Gastrocnemius medialis (tissue), 4 donors: ENCODE data around the gene SPI1. TPM values are rescaled to one million over a fixed set of nuclear protein-coding genes. Genes with fewer than 3 reads are reported as not detected.

Source experiments
- ATAC-seq, 2 donors: fragments of 150-250 bp; one replicate each; pipeline ENCODE4 v1.9.1; 2016
- DNase-seq, 2 donors: peaks; one replicate each; pipeline ENCODE4 v3.0.0-alpha.2; 2019
- H3K27ac ChIP-seq, 4 donors: fragments of 200-600 bp; sonication (generic); 1 replicate in 1 of 4; 2 replicates in 3 of 4; pipeline ENCODE4 v1.5.1; 2016 to 2018; ENCODE audit warnings: mild to moderate bottlenecking in 2 of 4, moderate library complexity in 1 of 4
- H3K27me3 ChIP-seq, 3 donors: fragments of 200-600 bp; sonication (generic) in 2 of 3; 1 replicate in 1 of 3; 2 replicates in 2 of 3; pipeline versions ENCODE4 v1.5.1 to v1.6.0; 2016 to 2019; ENCODE audit warnings: mild to moderate bottlenecking in 1 of 3, moderate library complexity in 1 of 3
- H3K36me3 ChIP-seq, 2 donors: fragments of 200-600 bp; sonication (generic) in 1 of 2; one replicate each; pipeline ENCODE4 v1.5.1; 2017 to 2018
- H3K4me1 ChIP-seq, 2 donors: fragments of 200-600 bp; sonication (generic) in 1 of 2; one replicate each; pipeline ENCODE4 v1.5.1; 2016 to 2017; ENCODE audit warnings: mild to moderate bottlenecking in 2 of 2
- H3K4me3 ChIP-seq, 4 donors: fragments of 200-600 bp; sonication (generic) in 3 of 4; 1 replicate in 1 of 4; 2 replicates in 3 of 4; pipeline ENCODE4 v1.5.1; 2016 to 2019; ENCODE audit warnings: mild to moderate bottlenecking in 2 of 4
- H3K9me3 ChIP-seq, 3 donors: fragments of 200-600 bp; sonication (generic) in 2 of 3; 1 replicate in 1 of 3; 2 replicates in 2 of 3; pipeline ENCODE4 v1.5.1; 2016 to 2019
- POLR2A ChIP-seq, 2 donors: fragments of 450-650 bp; IDR thresholded peaks; one replicate each; pipeline ENCODE4 v1.6.1; 2017; ENCODE audit warnings: antibody characterized with exemption in 2 of 2, mild to moderate bottlenecking in 2 of 2, moderate library complexity in 2 of 2
- in situ Hi-C, 4 donors: fragments of 200-750 bp; cut with MboI; loops; one replicate each; pipeline versions ENCODE4 v1.15.0 to v1.8.0; 2017; ENCODE audit warnings: low sequenced_read_pairs in 4 of 4
- intact Hi-C: fragments of 100-400 bp; cut with DNase I; formaldehyde crosslinking; loops from one replicate; pipeline ENCODE4 v1.15.1; 2023; ENCODE audit warnings: low total_unique reads
- total RNA-seq, 4 donors: library from RNA; depleted of rRNA; stranded (reverse); fragments of >200 nt; gene quantifications; one replicate each; pipeline versions ENCODE4 v1.1.0 to v1.2.3, GENCODE V29; 2016
- TF ChIP-seq, protein P1 (sequence below), 5 experiments: fragments of 450-650 bp in 3 of 5; fragments of 200-600 bp in 2 of 5; sonication (generic) in 2 of 5; IDR thresholded peaks in 4 of 5; conservative IDR thresholded peaks in 1 of 5; 1 replicate in 4 of 5; 2 replicates in 1 of 5; pipeline ENCODE4 v1.5.1; 2016 to 2019; ENCODE audit warnings: antibody characterized with exemption in 5 of 5, mild to moderate bottlenecking in 3 of 5, moderate library complexity in 3 of 5

The SPI1 gene
- total RNA-seq, 4 donors from 2014 or later = 0.44 to 7.0 (median 4.2) TPM

DNA sequence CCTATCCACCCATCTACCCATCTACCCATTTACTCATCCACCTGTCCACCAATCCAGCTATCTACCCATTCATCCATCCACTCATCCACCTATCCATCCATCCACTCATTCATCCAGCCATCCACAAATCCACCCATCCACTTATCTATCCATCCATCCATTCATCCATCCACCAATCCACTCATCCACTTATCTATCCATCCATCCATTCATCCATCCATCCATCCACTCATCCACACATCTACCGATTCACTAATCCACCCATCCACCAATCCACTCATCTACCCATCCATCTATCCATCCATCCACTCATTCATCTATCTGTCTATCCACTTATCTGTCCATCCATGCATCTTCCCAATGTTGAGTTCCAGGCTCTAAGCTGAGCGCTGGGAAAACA is 1.7 kb upstream of the SPI1 start:
- ATAC-seq (no peak), DNase-seq (no peak)
- Histone ChIP-seq H3K36me3 (no peaks in the 10 kb centered on the region), H3K27me3 (no peaks in the 10 kb centered on the region), H3K4me3 (no peak overlapping the region), H3K4me1 (no peaks in the 10 kb centered on the region), H3K9me3 (no peaks in the 10 kb centered on the region), H3K27ac (no peak overlapping the region)
- intact Hi-C loops (no loop called here), in situ Hi-C loops (loop anchor here in 2 of 4 donors (5.0 to 10.0 kb wide), 2 partner anchors 65 to 72 kb away; partner anchors contain the start of gene RAPSN (in 1 of the 2))
- TF ChIP-seq, protein P1, sequence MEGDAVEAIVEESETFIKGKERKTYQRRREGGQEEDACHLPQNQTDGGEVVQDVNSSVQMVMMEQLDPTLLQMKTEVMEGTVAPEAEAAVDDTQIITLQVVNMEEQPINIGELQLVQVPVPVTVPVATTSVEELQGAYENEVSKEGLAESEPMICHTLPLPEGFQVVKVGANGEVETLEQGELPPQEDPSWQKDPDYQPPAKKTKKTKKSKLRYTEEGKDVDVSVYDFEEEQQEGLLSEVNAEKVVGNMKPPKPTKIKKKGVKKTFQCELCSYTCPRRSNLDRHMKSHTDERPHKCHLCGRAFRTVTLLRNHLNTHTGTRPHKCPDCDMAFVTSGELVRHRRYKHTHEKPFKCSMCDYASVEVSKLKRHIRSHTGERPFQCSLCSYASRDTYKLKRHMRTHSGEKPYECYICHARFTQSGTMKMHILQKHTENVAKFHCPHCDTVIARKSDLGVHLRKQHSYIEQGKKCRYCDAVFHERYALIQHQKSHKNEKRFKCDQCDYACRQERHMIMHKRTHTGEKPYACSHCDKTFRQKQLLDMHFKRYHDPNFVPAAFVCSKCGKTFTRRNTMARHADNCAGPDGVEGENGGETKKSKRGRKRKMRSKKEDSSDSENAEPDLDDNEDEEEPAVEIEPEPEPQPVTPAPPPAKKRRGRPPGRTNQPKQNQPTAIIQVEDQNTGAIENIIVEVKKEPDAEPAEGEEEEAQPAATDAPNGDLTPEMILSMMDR (IDR thresholded peaks at IDR 0.05 in 4 of 5, conservative IDR thresholded peaks at IDR 0.05 in 1 of 5) = no peak
- TF ChIP-seq POLR2A (IDR thresholded peaks at IDR 0.05) = no peak

DNA sequence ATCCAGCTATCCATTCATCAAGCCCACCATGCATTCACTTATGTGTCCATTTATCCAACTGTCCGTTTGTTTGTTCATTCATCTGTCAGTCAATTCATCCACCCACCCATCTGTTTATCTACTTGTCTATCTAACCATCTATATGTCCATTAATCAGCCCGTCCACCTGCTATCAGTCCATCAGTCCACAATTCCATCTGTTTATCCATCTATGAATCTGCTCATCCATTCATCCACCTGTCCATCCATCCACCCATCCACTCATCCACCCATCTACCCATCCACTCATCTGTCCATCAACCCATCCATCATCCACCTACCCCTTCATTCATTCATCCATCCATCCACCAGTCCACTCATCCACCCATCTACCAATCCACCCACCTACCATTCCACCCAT is 970 bp upstream of the SPI1 start:
- ATAC-seq (no peak), DNase-seq (no peak)
- in situ Hi-C loops (loop anchor here in 1 of 4 donors (10.0 kb wide), 1 partner anchor 75 kb away; no protein-coding TSS in a partner anchor), intact Hi-C loops (loop anchor here (10.0 kb wide), 1 partner anchor 465 kb away; the partner anchor contains the start of gene NUP160)
- no peaks in the 10 kb centered on the region for H3K4me1 ChIP-seq
- TF ChIP-seq, protein P1 (IDR thresholded peaks at IDR 0.05 in 4 of 5, conservative IDR thresholded peaks at IDR 0.05 in 1 of 5) = no peak
- no peak for TF ChIP-seq POLR2A (IDR thresholded peaks at IDR 0.05)
- H3K9me3 ChIP-seq = no peaks in the 10 kb centered on the region
- no peaks in the 10 kb centered on the region for H3K36me3 ChIP-seq
- no peak overlapping the region for H3K4me3 ChIP-seq
- H3K27me3 ChIP-seq = no peaks in the 10 kb centered on the region
- no peak overlapping the region for H3K27ac ChIP-seq

- Histone ChIP-seq H3K9me3 (no peaks in the 10 kb centered on the region), H3K36me3 (no peaks in the 10 kb centered on the region), H3K4me3 (no peak overlapping the region), H3K4me1 (peaks cover 0 to 5% of the 10 kb centered on the region in 2 donors), H3K27me3 (no peaks in the 10 kb centered on the region), H3K27ac (no peak overlapping the region)
- DNase-seq (no peak), ATAC-seq (no peak)
- intact Hi-C loops (loop anchor here (10.0 kb wide), 1 partner anchor 466 kb away; the partner anchor contains the start of gene NUP160), in situ Hi-C loops (loop anchor here in 1 of 4 donors (10.0 kb wide), 1 partner anchor 76 kb away; no protein-coding TSS in a partner anchor)
- TF ChIP-seq POLR2A (IDR thresholded peaks at IDR 0.05) = no peak
Observed at GRCh38 chr11:47378836-47379170, 456 bp upstream of the SPI1 start.

- no peaks in the 10 kb centered on the region for H3K27me3 ChIP-seq
- intact Hi-C loops = loop anchor here (10.0 kb wide), 1 partner anchor 467 kb away; the partner anchor contains the start of gene NUP160
- TF ChIP-seq, protein P1 (IDR thresholded peaks at IDR 0.05 in 4 of 5, conservative IDR thresholded peaks at IDR 0.05 in 1 of 5) = no peak
- no peak for TF ChIP-seq POLR2A (IDR thresholded peaks at IDR 0.05)
- ATAC-seq (no peak), DNase-seq (no peak)
- H3K4me3 ChIP-seq = peak overlapping the region in 1 of 4 donors; percentile 42
- H3K9me3 ChIP-seq = no peaks in the 10 kb centered on the region
- no peaks in the 10 kb centered on the region for H3K36me3 ChIP-seq
- peaks cover 0 to 6% of the 10 kb centered on the region in 2 donors for H3K4me1 ChIP-seq
- in situ Hi-C loops = loop anchor here in 1 of 4 donors (10.0 kb wide), 1 partner anchor 77 kb away; no protein-coding TSS in a partner anchor
- H3K27ac ChIP-seq = peak overlapping the region in 1 of 4 donors; percentile 46
Observed at GRCh38 chr11:47377571-47378009, 757 bp downstream of the SPI1 start.

DNA sequence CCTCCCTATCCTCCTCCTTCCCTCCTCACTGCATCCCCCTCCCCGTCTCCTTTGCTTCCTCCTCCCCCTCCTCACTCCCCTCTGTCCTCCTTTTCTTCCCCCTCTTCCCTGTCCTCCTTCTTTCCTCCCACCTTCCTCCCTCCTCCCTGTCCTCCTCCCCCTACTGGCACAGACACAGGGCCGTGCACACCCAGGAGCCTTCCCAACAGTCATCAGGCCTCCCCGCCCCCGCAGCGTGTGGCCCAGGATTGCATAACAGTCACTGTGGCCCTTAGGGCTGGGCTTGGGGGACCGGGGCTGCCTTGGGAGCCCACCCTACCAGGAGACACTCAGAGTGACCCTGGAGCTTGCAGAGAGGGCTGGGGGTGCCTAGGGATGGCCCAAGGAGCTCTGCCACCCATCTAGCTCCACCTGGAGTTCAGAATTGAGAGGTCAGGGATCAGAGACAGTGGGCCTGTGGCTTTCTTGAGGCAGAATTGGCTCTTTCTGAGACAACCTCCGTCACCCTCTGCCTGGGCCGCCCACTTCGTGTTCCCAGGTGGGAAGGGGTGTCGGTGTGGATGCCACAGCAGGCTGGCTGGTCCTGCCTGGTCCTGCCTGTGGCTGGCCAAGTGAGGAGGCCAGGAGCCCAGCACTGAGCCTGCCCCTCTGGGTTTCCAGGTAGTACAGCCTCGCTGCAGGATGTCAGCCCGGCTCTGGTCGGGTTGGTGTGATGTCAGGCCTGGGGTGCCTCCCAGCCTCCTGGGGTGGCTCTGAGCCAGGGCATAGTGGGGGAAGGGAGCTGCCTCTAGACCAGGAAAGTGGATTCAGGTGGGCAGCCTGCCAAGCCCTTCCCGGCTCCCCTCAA is 1.6 kb downstream of the SPI1 start:
- Histone ChIP-seq H3K9me3 (no peaks in the 10 kb centered on the region), H3K27me3 (no peaks in the 10 kb centered on the region), H3K4me1 (peaks cover 0 to 6% of the 10 kb centered on the region in 2 donors), H3K27ac (peak overlapping the region in 1 of 4 donors; percentile 46), H3K36me3 (no peaks in the 10 kb centered on the region), H3K4me3 (peak overlapping the region in 1 of 4 donors; percentile 42)
- intact Hi-C loops (loop anchor here (10.0 kb wide), 1 partner anchor 468 kb away; the partner anchor contains the start of gene NUP160), in situ Hi-C loops (loop anchor here in 1 of 4 donors (10.0 kb wide), 1 partner anchor 78 kb away; no protein-coding TSS in a partner anchor)
- no peak for DNase-seq
- TF ChIP-seq, protein P1 (IDR thresholded peaks at IDR 0.05 in 4 of 5, conservative IDR thresholded peaks at IDR 0.05 in 1 of 5) = no peak
- no peak for ATAC-seq
